ES-I3 (cell line): ENCODE results near the gene PIGO.

Experiments used
- H3K36me3 ChIP-seq: 2 replicates; pipeline ENCODE4 v1.6.1; 2013; ENCODE audit warnings: mild to moderate bottlenecking, low read length, control low read depth, moderate library complexity; ENCODE audit not compliant: insufficient read depth
- H3K4me1 ChIP-seq: 2 replicates; pipeline ENCODE4 v1.6.1; 2013; ENCODE audit warnings: mild to moderate bottlenecking, control low read depth, low read length; ENCODE audit not compliant: insufficient read depth
- H3K9ac ChIP-seq: 2 replicates; pipeline ENCODE4 v1.6.1; 2013; ENCODE audit warnings: low read depth, mild to moderate bottlenecking, low read length, moderate library complexity
- H3K9me3 ChIP-seq: 2 replicates; pipeline ENCODE4 v1.6.1; 2013; ENCODE audit warnings: mild to moderate bottlenecking, low read length, moderate library complexity; ENCODE audit not compliant: control insufficient read depth, insufficient read depth

The PIGO gene

DNA sequence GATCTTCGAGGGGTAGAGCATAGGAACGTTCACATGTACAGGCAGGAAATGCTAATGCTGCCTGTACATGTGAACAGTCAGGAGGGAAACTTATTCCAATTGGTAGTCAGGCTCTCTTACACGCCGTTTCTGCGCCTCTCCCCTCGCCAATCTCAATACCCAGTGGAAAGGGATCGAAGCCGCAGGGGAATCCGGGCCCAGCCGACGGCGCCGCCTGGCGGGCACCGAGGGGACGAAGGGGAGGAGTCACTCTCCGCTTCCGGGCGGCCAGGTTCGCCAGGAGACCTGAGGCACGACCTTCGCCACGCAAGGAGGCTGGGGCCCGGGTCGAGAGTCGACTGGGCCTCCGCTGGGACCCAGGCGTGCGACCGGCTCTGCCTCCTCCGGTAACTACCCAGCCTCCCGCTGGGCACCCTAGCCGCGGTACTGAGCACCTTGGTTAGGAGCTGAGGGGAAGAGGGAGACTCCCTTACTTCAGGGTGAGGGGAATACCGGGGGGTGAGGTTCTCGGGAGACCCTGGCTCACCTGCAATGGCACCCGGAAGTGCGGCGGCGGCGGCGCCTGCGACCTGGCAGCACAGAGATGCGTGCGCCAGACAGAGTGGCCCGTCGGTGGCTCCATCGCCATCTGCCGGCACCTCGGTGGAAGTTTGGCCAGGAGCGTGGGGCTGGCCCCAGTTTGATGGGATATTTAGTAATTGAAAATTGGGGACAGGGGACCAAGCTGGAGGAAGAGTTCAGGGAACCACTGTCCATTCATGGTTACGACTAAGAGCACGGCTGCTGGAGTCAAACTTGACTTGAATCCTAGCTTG lies at the start of gene PIGO:
Gene PIGO, minus strand, starts transcription at position 557 of the 815 bp plus-strand sequence. CDS start 1,026 bp downstream, outside the sequence.
- H3K36me3 ChIP-seq: peaks cover 11% of the 10 kb centered on the region
- no peaks in the 10 kb centered on the region; the same call in 1 of the 2 replicates for H3K4me1 ChIP-seq
- no peaks in the 10 kb centered on the region for H3K9me3 ChIP-seq
- peak within 1 kb of the TSS; percentile 88 for H3K9ac ChIP-seq

DNA sequence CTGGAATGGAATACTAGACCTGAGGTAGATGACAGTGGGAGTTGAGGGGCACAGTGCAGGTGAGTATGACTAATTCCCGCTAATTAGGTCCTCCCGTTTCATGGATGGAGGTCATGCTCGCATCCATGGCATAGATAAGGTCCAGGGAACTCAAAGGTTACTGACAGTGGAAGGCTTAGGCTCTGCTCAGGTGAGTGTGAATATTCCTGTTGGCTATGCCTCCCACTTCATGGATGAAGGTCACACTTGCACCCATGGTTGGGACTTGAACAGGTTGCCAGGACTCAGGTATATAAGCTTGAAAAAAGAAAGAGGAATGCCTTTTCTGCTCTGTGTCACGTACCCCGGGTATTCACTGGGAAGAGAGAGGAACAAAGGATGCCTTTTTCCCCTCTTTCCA lies 45.6 kb upstream of the PIGO start:
- peaks cover 6% of the 10 kb centered on the region for H3K9me3 ChIP-seq
- no peak overlapping the region for H3K9ac ChIP-seq
- H3K36me3 ChIP-seq: no peaks in the 10 kb centered on the region
- no peaks in the 10 kb centered on the region for H3K4me1 ChIP-seq

- peaks cover 6% of the 10 kb centered on the region for H3K9me3 ChIP-seq
- H3K9ac ChIP-seq: no peak overlapping the region
- H3K36me3 ChIP-seq: no peaks in the 10 kb centered on the region
- no peaks in the 10 kb centered on the region for H3K4me1 ChIP-seq
These were observed 43.7 kb upstream of the PIGO start for GRCh38 chr9:35140093-35140492.

GRCh38 chr9:35136866-35137265 lies 40.5 kb upstream of the PIGO start:
- Histone ChIP-seq H3K36me3 (no peaks in the 10 kb centered on the region), H3K9ac (no peak overlapping the region), H3K9me3 (peaks cover 4% of the 10 kb centered on the region), H3K4me1 (no peaks in the 10 kb centered on the region)

GRCh38 chr9:35135988-35136387 lies 39.6 kb upstream of the PIGO start:
- Histone ChIP-seq H3K9me3 (no peaks in the 10 kb centered on the region), H3K9ac (no peak overlapping the region), H3K4me1 (no peaks in the 10 kb centered on the region), H3K36me3 (no peaks in the 10 kb centered on the region)

GRCh38 chr9:35134920-35135319 lies 38.5 kb upstream of the PIGO start:
- Histone ChIP-seq H3K36me3 (no peaks in the 10 kb centered on the region), H3K9me3 (peaks cover 4% of the 10 kb centered on the region), H3K9ac (no peak overlapping the region), H3K4me1 (no peaks in the 10 kb centered on the region)

GRCh38 chr9:35116898-35117551 lies 20.6 kb upstream of the PIGO start:
- Histone ChIP-seq H3K4me1 (peaks cover 8% of the 10 kb centered on the region), H3K9me3 (no peaks in the 10 kb centered on the region), H3K9ac (peak overlapping the region; percentile 83), H3K36me3 (no peaks in the 10 kb centered on the region)

GRCh38 chr9:35116539-35116897 lies 20.1 kb upstream of the PIGO start:
- Histone ChIP-seq H3K36me3 (no peaks in the 10 kb centered on the region), H3K9me3 (no peaks in the 10 kb centered on the region), H3K4me1 (peaks cover 9% of the 10 kb centered on the region), H3K9ac (peak overlapping the region; percentile 83; the same call in 1 of the 2 replicates)

- Histone ChIP-seq H3K36me3 (no peaks in the 10 kb centered on the region), H3K9ac (peak within 1 kb of the TSS; percentile 83; the same call in 1 of the 2 replicates)
These were observed 19.5 kb upstream of the PIGO start, which contains the start of gene ATOSB for GRCh38 chr9:35115680-35116538. Gene ATOSB, minus strand, starts transcription at chr9:35115862. Its CDS starts 7,588 bp downstream, at chr9:35108274.

DNA sequence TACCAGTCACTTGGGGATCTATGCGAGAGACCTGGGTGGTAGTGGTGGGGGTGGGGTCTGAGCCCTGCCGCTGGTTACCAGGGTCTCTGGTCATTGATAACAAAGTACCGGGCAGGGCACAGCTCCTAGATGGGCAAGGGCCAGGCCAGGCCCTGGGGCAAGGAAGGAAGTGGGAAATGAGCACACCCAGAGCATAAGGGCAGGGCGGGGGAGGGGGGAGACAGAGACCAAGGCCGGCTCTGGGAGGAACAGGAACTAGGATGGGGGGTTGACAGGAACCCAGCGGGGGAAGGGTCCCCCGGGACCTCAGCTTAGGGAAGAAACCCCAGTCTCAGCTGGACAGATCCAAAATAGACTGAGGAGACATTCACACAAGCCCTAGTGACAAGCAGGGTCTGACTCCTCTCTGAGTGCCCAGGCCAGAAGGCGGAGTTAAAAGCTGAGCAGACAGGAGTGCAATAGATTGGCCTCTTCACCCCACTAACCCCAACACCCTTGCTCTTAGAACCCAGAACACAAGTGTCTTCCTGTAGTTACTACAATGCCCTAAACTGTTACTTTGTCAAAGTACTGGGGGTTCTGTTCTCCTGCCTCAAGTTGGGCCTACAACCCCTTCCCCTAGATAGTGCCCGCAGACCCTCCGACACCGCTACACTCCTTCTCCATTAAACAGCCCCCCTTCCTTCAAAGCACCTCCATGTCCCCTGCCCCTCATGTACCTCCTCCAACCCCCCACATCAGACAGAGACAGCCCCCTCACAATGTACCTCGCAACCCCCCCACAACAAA lies 18.6 kb upstream of the PIGO start:
- H3K9me3 ChIP-seq: no peaks in the 10 kb centered on the region
- no peaks in the 10 kb centered on the region for H3K36me3 ChIP-seq
- H3K4me1 ChIP-seq: peaks cover 9% of the 10 kb centered on the region
- peak overlapping the region; percentile 73; the same call in 1 of the 2 replicates for H3K9ac ChIP-seq

More at GRCh38 chr9:35115680-35116538, 19.5 kb upstream of the PIGO start, which contains the start of gene ATOSB:
- no peaks in the 10 kb centered on the region for H3K9me3 ChIP-seq
- peaks cover 9% of the 10 kb centered on the region for H3K4me1 ChIP-seq

- peak overlapping the region; percentile 73; the same call in 1 of the 2 replicates for H3K9ac ChIP-seq
- no peaks in the 10 kb centered on the region for H3K9me3 ChIP-seq
- peaks cover 9% of the 10 kb centered on the region for H3K4me1 ChIP-seq
- H3K36me3 ChIP-seq: no peaks in the 10 kb centered on the region
These were observed 17.9 kb upstream of the PIGO start for GRCh38 chr9:35114113-35114839.

GRCh38 chr9:35112257-35113020 lies 16.0 kb upstream of the PIGO start:
- no peak overlapping the region for H3K9ac ChIP-seq

More at GRCh38 chr9:35112257-35113020, 16.0 kb upstream of the PIGO start:
- Histone ChIP-seq H3K4me1 (peaks cover 9% of the 10 kb centered on the region), H3K36me3 (no peaks in the 10 kb centered on the region), H3K9me3 (no peaks in the 10 kb centered on the region)
